Loucy (cell line): Measurements from ENCODE around the gene S1PR2.
"Not testable (repeated sequence)": the region's sequence is repeated elsewhere in the genome, so short reads cannot be mapped to it uniquely, and the experiment has no call there.

Experiments
- CTCF ChIP-seq: fragments of 200-600 bp; sonication (generic); conservative IDR thresholded peaks from 2 replicates; pipeline ENCODE4 v1.5.1; 2014; ENCODE audit warnings: mild to moderate bottlenecking, antibody characterized with exemption, low read length
- EZH2phosphoT487 ChIP-seq: fragments of 200-600 bp; IDR thresholded peaks from 2 replicates; pipeline ENCODE4 v1.6.1; 2018; ENCODE audit warnings: antibody characterized with exemption, mild to moderate bottlenecking, moderate library complexity, borderline replicate concordance

GRCh38 chr19:10235409-10235808 lies 4.3 kb upstream of the S1PR2 start:
- TF ChIP-seq CTCF, EZH2phosphoT487: not testable (repeated sequence)
